ENCODE data around the gene NME8. TPM values are rescaled to one million over a fixed set of nuclear protein-coding genes. Genes with fewer than 3 reads are reported as not detected.

Gene NME8
- total RNA-seq, 2 donors from 2014 or later, result not detected

GRCh38 chr7:37831244-37831643 is 17.2 kb upstream of the NME8 start:
- Mint-ChIP-seq H3K27ac (no peak overlapping the region), H3K36me3 (no peaks in the 10 kb centered on the region), H3K4me1 (ENCODE audit: low read depth in 2 of 2) (peaks cover 22 to 23% of the 10 kb centered on the region in 2 donors), H3K4me3 (no peak overlapping the region), H3K9me3 (no peaks in the 10 kb centered on the region), H3K27me3 (no peaks in the 10 kb centered on the region)
- DNase-seq (ENCODE audit: low spot score) (no peak), ATAC-seq (no peak)

- H3K9me3 Mint-ChIP-seq, result no peaks in the 10 kb centered on the region
- H3K4me1 Mint-ChIP-seq (ENCODE audit: low read depth in 2 of 2), result peaks cover 15 to 16% of the 10 kb centered on the region in 2 donors
- no peak for DNase-seq (ENCODE audit: low spot score)
- ATAC-seq, result peak; percentile 72 to 81
- H3K27me3 Mint-ChIP-seq, result no peaks in the 10 kb centered on the region
- H3K36me3 Mint-ChIP-seq, result no peaks in the 10 kb centered on the region
- H3K4me3 Mint-ChIP-seq, result peak overlapping the region; percentile 88
- H3K27ac Mint-ChIP-seq, result peak overlapping the region in 1 of 2 donors; percentile 80
These were observed 16.2 kb upstream of the NME8 start for GRCh38 chr7:37832194-37832593.

- peak overlapping the region; percentile 88 for H3K4me3 Mint-ChIP-seq
- ATAC-seq, result peak; percentile 56 to 67
- no peaks in the 10 kb centered on the region for H3K36me3 Mint-ChIP-seq
- no peaks in the 10 kb centered on the region for H3K27me3 Mint-ChIP-seq
- peak overlapping the region; percentile 28 to 80 for H3K27ac Mint-ChIP-seq
- peaks cover 14 to 15% of the 10 kb centered on the region in 2 donors for H3K4me1 Mint-ChIP-seq (ENCODE audit: low read depth in 2 of 2)
- DNase-seq (ENCODE audit: low spot score), result peak; percentile 63
- no peaks in the 10 kb centered on the region for H3K9me3 Mint-ChIP-seq
These were observed 15.1 kb upstream of the NME8 start for GRCh38 chr7:37833107-37833817.

DNA sequence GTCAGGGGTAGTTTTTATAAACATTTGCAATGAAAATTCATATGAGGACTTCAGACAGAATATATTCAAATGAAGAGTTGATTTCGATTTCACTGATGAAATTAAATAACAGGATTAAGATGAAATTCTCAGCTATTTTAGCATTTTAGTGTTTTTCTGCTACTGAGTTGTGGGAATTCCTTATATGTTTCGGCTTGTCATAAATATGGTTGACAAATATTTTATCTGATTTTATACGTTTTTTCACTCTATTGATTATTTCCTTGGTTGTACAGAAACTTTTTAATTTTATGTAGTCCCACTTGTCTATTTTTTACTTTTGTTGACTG is 14.6 kb upstream of the NME8 start:
- ATAC-seq (no peak), DNase-seq (ENCODE audit: low spot score) (no peak)
- Mint-ChIP-seq H3K27ac (peak overlapping the region in 1 of 2 donors; percentile 80), H3K9me3 (no peaks in the 10 kb centered on the region), H3K36me3 (no peaks in the 10 kb centered on the region), H3K27me3 (peaks cover 0 to 3% of the 10 kb centered on the region in 2 donors), H3K4me3 (peak overlapping the region; percentile 88), H3K4me1 (ENCODE audit: low read depth in 2 of 2) (peaks cover 14 to 15% of the 10 kb centered on the region in 2 donors)

GRCh38 chr7:37853468-37853867 is 5.1 kb downstream of the NME8 start:
- Mint-ChIP-seq H3K4me3 (no peak overlapping the region), H3K4me1 (ENCODE audit: low read depth in 2 of 2) (peaks cover 0 to under 1% of the 10 kb centered on the region in 2 donors), H3K27me3 (peaks cover 0 to 5% of the 10 kb centered on the region in 2 donors), H3K36me3 (no peaks in the 10 kb centered on the region), H3K27ac (no peak overlapping the region), H3K9me3 (no peaks in the 10 kb centered on the region)
- ATAC-seq, result no peak
- no peak for DNase-seq (ENCODE audit: low spot score)

GRCh38 chr7:37882086-37882485 is 33.7 kb downstream of the NME8 start:
- no peak overlapping the region for H3K27ac Mint-ChIP-seq
- H3K27me3 Mint-ChIP-seq, result peaks cover 3 to 21% of the 10 kb centered on the region in 2 donors
- no peak overlapping the region for H3K4me3 Mint-ChIP-seq
- no peak for DNase-seq (ENCODE audit: low spot score)
- no peak for ATAC-seq
- H3K36me3 Mint-ChIP-seq, result no peaks in the 10 kb centered on the region
- H3K9me3 Mint-ChIP-seq, result no peaks in the 10 kb centered on the region
- H3K4me1 Mint-ChIP-seq (ENCODE audit: low read depth in 2 of 2), result peaks cover 0 to 4% of the 10 kb centered on the region in 2 donors

- Mint-ChIP-seq H3K27me3 (peaks cover 0 to 13% of the 10 kb centered on the region in 2 donors), H3K27ac (no peak overlapping the region), H3K4me3 (no peak overlapping the region), H3K36me3 (no peaks in the 10 kb centered on the region), H3K4me1 (ENCODE audit: low read depth in 2 of 2) (peaks cover 0 to 2% of the 10 kb centered on the region in 2 donors), H3K9me3 (no peaks in the 10 kb centered on the region)
- DNase-seq (ENCODE audit: low spot score), result no peak
- no peak for ATAC-seq
These were observed 45.0 kb downstream of the NME8 start for GRCh38 chr7:37893359-37893758.

DNA sequence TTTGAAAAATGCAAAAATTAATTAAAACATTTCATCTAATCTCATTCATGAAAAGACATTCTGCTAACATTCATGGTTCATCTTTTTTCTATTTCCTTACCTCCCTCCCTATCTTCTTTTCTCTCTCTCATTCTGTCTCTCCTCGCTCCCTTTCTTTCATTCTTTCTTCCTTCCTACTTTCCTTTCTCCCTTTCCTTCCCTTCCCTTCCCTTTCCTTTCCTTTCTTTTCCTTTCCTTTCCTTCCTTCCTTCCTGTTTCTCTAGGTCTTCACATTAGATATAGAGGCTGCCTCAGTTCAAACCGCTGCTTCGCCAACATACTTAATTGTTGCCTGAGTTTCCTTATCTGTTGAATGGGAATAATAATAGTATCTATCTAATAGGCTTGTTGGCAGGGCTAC is 46.3 kb downstream of the NME8 start:
- Mint-ChIP-seq H3K27me3 (peaks cover 0 to 7% of the 10 kb centered on the region in 2 donors), H3K4me1 (ENCODE audit: low read depth in 2 of 2) (peaks cover 0 to 2% of the 10 kb centered on the region in 2 donors), H3K36me3 (no peaks in the 10 kb centered on the region), H3K9me3 (no peaks in the 10 kb centered on the region), H3K4me3 (no peak overlapping the region), H3K27ac (no peak overlapping the region)
- ATAC-seq, result no peak
- no peak for DNase-seq (ENCODE audit: low spot score)

GRCh38 chr7:37899712-37900247 is 51.4 kb downstream of the NME8 start:
- Mint-ChIP-seq H3K36me3 (no peaks in the 10 kb centered on the region), H3K27ac (no peak overlapping the region), H3K27me3 (peaks cover 3% of the 10 kb centered on the region in 2 donors), H3K4me3 (no peak overlapping the region), H3K4me1 (ENCODE audit: low read depth in 2 of 2) (no peaks in the 10 kb centered on the region), H3K9me3 (no peaks in the 10 kb centered on the region)
- no peak for ATAC-seq
- DNase-seq (ENCODE audit: low spot score), result no peak

DNA sequence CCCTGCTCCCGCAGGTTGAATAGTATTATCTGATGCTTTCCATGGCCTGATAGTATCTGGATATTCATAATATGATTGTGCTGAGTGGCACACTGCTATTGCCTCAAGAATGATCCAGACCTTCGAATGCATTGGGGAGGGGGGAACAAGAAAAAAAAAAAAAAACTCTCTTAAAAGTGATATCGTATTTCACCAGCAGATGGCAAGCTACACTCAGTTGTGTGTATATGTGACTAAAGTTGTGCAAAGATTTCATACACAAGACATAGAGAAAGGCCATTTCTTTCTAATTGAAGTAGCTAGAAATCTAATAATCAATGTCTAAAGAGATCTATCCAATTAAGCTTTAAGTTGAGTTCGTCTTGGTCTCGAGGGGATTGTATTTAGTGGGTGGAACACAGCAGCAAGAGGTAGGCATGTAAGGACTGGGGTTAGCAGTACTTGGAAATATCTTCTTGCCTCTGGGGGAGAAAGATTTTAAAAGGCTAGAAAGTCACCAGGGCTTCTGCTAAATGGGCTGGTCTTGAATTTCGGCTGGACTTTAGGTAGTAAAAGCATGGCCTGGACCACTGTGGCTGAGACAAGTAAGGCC is 52.9 kb downstream of the NME8 start:
- H3K36me3 Mint-ChIP-seq, result no peaks in the 10 kb centered on the region
- no peak overlapping the region for H3K4me3 Mint-ChIP-seq
- DNase-seq (ENCODE audit: low spot score) (no peak), ATAC-seq (no peak)
- peaks cover 0 to 5% of the 10 kb centered on the region in 2 donors for H3K27me3 Mint-ChIP-seq
- no peaks in the 10 kb centered on the region for H3K4me1 Mint-ChIP-seq (ENCODE audit: low read depth in 2 of 2)
- no peak overlapping the region for H3K27ac Mint-ChIP-seq
- no peaks in the 10 kb centered on the region for H3K9me3 Mint-ChIP-seq

- Mint-ChIP-seq H3K9me3 (no peaks in the 10 kb centered on the region), H3K27ac (no peak overlapping the region), H3K4me3 (no peak overlapping the region), H3K4me1 (ENCODE audit: low read depth in 2 of 2) (no peaks in the 10 kb centered on the region), H3K36me3 (no peaks in the 10 kb centered on the region), H3K27me3 (peaks cover 5% of the 10 kb centered on the region in 2 donors)
- DNase-seq (ENCODE audit: low spot score) (no peak), ATAC-seq (no peak)
These were observed 53.6 kb downstream of the NME8 start for GRCh38 chr7:37901890-37902524.

DNA sequence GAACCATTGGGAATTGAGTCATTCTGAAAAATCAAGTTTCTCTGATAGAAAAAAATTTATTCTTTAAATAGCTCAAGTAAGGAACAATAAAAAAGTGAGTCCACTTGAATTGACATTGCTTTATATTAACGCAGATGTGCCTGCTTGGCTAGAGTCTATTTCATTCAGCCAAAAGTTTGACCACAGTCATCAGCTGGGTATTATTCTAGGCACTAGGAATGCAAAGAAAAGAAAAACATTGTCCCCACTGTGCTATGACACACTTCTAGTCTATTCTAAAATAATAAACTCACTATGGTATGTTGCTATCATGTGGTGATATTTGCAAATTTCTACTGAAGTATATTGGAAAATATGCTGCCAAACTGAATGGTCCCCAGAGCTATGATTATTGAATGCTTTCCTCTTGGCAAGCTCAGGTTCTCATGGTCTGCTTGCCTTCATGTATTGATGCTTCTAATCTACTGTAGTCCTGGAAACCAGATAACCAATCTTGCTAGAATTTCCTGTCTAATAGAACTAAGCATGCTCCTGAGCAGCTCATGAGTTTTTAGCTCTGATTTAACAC is 59.9 kb downstream of the NME8 start:
- H3K4me3 Mint-ChIP-seq, result no peak overlapping the region
- H3K36me3 Mint-ChIP-seq, result no peaks in the 10 kb centered on the region
- no peaks in the 10 kb centered on the region for H3K4me1 Mint-ChIP-seq (ENCODE audit: low read depth in 2 of 2)
- H3K27me3 Mint-ChIP-seq, result peaks cover 9 to 34% of the 10 kb centered on the region in 2 donors
- DNase-seq (ENCODE audit: low spot score) (no peak), ATAC-seq (no peak)
- H3K9me3 Mint-ChIP-seq, result no peaks in the 10 kb centered on the region
- H3K27ac Mint-ChIP-seq, result no peak overlapping the region

DNA sequence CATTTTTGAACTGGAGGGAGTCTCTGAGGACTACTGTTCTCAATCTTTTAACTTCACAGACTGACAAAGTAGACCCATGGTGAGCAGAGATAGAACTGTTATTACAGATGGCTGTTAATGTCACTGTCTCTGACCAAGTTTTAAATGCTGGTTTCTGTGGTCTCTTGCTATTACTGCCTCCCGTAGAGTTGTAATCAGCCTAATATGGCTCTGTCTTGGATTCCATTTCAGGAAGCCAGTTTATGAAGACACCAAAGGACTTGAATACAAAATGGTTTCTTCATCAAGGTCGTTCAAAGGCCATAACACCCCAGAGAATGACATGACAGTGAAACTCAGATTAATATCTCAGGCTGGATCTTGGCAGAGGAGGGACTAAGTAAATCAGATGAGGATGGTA is 64.4 kb downstream of the NME8 start:
- Mint-ChIP-seq H3K36me3 (no peaks in the 10 kb centered on the region), H3K27me3 (peaks cover 23 to 48% of the 10 kb centered on the region in 2 donors), H3K4me1 (ENCODE audit: low read depth in 2 of 2) (peaks cover 13 to 17% of the 10 kb centered on the region in 2 donors), H3K4me3 (no peak overlapping the region), H3K9me3 (no peaks in the 10 kb centered on the region), H3K27ac (no peak overlapping the region)
- no peak for ATAC-seq
- no peak for DNase-seq (ENCODE audit: low spot score)

- Mint-ChIP-seq H3K36me3 (no peaks in the 10 kb centered on the region), H3K4me1 (ENCODE audit: low read depth in 2 of 2) (peaks cover 16 to 22% of the 10 kb centered on the region in 2 donors), H3K9me3 (no peaks in the 10 kb centered on the region), H3K27me3 (peaks cover 35 to 57% of the 10 kb centered on the region in 2 donors), H3K4me3 (peak overlapping the region; percentile 71), H3K27ac (no peak overlapping the region)
- no peak for DNase-seq (ENCODE audit: low spot score)
- ATAC-seq, result no peak
These were observed 67.0 kb downstream of the NME8 start for GRCh38 chr7:37915438-37915837.

Measured in natural killer cell treated with Interleukin-12 subunit alpha and Interleukin-12 subunit beta and Interleukin-15 and Interleukin-18, amount 100 ng/mL, for 72 hours (primary cell).